ENCODE measurements around the gene CAMK2A. TPM values are rescaled to one million over a fixed set of nuclear protein-coding genes. Genes with fewer than 3 reads are reported as not detected.

The CAMK2A gene
- total RNA-seq, 1 experiment from 2014 or later: not detected

DNA sequence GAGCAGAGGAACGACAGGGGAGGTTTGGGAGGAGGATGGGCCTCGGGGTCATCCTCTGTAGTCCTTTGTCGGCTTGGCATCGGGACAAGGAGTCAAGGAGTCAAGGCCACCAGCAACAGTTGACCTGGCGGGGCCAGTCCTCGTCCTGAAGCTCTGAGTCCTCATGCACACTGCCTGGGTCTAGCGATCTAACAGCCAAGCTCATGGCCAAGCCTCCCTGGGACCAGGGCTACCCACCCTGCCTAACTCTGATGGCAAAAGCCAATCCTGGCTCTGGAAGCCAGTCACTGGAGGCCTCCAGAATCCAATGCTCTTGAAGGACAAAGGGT lies 49.8 kb downstream of the CAMK2A start:
- POLR2A ChIA-PET: no interaction called here

DNA sequence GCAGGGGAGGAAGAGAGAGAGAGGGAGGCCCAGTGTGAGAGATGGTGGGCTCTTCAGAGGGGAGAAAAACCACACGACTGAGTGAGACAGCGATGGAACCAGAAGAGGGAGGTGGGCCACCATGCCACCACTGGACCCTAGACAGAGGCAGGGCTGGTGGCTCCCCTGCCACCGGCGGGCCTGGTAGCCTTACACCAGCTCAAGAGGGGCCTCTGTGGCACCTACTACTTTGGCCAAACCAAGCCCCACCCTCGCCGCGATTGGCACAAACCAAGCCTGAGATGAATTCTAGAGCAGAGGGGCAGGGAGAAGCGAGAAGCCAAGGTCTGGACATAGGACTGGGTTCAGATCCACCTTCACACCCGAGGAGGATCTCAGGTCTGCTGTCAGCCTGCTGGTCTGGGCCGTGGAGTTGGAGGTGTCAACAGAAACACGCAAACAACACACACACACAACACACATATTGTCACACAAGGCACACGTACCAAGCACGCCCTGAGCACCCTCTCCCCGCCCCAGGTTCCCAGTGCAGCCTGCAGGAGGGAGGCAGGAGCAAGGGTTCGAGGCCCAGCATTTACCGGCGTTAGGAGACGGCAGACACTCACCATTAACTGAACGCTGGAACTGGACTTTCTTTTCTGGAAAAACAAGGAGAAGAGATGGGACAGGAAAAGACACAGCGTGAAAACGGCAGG lies 50.3 kb downstream of the CAMK2A start:
- intact Hi-C loops (cut with micrococcal nuclease; ENCODE audit: unreplicated experiment): no loop called here
- ChIA-PET POLR2A (no interaction called here), CTCF (no interaction called here)
- DNase-seq: no peak
- Histone ChIP-seq H3K4me1 (no peaks in the 10 kb centered on the region), H3K4me3 (ENCODE audit: low read depth, low read length) (no peak overlapping the region), H3K27me3 (replicated peaks; ENCODE audit: control insufficient read depth, insufficient read depth, low read length) (no peaks in the 10 kb centered on the region), H3K9me3 (no peaks in the 10 kb centered on the region), H3K36me3 (ENCODE audit: control insufficient read depth, insufficient read depth, low read length) (no peaks in the 10 kb centered on the region; the same call in 1 of the 2 replicates)
- BruUV-seq (replicated peaks): no TSS peak
- TF ChIP-seq CTCF (IDR thresholded peaks at IDR 0.05; ENCODE audit: insufficient read depth in 1 of 2, low read depth in 1 of 2, low read length in 1 of 2, severe bottlenecking in 1 of 2, unreplicated experiment in 1 of 2): no peak
- Mint-ChIP-seq H3K36me3 (ENCODE audit: insufficient read depth, unreplicated experiment) (no peaks in the 10 kb centered on the region), H3K9me3 (ENCODE audit: unreplicated experiment) (no peaks in the 10 kb centered on the region), H3K4me3 (ENCODE audit: unreplicated experiment) (no peak overlapping the region), H3K27me3 (ENCODE audit: insufficient read depth, unreplicated experiment) (no peaks in the 10 kb centered on the region), H3K4me1 (ENCODE audit: low read depth, unreplicated experiment) (no peaks in the 10 kb centered on the region), H3K27ac (ENCODE audit: unreplicated experiment) (no peak overlapping the region)

More for the DNA sequence above, 49.8 kb downstream of the CAMK2A start:
- no peak for TF ChIP-seq CTCF (IDR thresholded peaks at IDR 0.05; ENCODE audit: insufficient read depth in 1 of 2, low read depth in 1 of 2, low read length in 1 of 2, severe bottlenecking in 1 of 2, unreplicated experiment in 1 of 2)
- CTCF ChIA-PET: no interaction called here
- no peaks in the 10 kb centered on the region for H3K9me3 Mint-ChIP-seq (ENCODE audit: unreplicated experiment)
- no peaks in the 10 kb centered on the region for H3K4me1 Mint-ChIP-seq (ENCODE audit: low read depth, unreplicated experiment)
- no peaks in the 10 kb centered on the region for H3K9me3 ChIP-seq
- intact Hi-C loops (cut with micrococcal nuclease; ENCODE audit: unreplicated experiment): no loop called here
- H3K36me3 Mint-ChIP-seq (ENCODE audit: insufficient read depth, unreplicated experiment): no peaks in the 10 kb centered on the region
- H3K27ac Mint-ChIP-seq (ENCODE audit: unreplicated experiment): no peak overlapping the region
- no peak overlapping the region for H3K4me3 ChIP-seq (ENCODE audit: low read depth, low read length)
- DNase-seq: no peak
- no peaks in the 10 kb centered on the region for H3K4me1 ChIP-seq
- no peaks in the 10 kb centered on the region for H3K27me3 ChIP-seq (replicated peaks; ENCODE audit: control insufficient read depth, insufficient read depth, low read length)
- no peaks in the 10 kb centered on the region; the same call in 1 of the 2 replicates for H3K36me3 ChIP-seq (ENCODE audit: control insufficient read depth, insufficient read depth, low read length)
- H3K27me3 Mint-ChIP-seq (ENCODE audit: insufficient read depth, unreplicated experiment): no peaks in the 10 kb centered on the region
- no peak overlapping the region for H3K4me3 Mint-ChIP-seq (ENCODE audit: unreplicated experiment)
- no TSS peak for BruUV-seq (replicated peaks)

- no peak overlapping the region for H3K27ac Mint-ChIP-seq (ENCODE audit: unreplicated experiment)
- Histone ChIP-seq H3K27me3 (replicated peaks; ENCODE audit: control insufficient read depth, insufficient read depth, low read length) (no peaks in the 10 kb centered on the region), H3K4me3 (ENCODE audit: low read depth, low read length) (no peak overlapping the region), H3K4me1 (no peaks in the 10 kb centered on the region), H3K36me3 (ENCODE audit: control insufficient read depth, insufficient read depth, low read length) (no peaks in the 10 kb centered on the region; the same call in 1 of the 2 replicates), H3K9me3 (no peaks in the 10 kb centered on the region)
- H3K36me3 Mint-ChIP-seq (ENCODE audit: insufficient read depth, unreplicated experiment): no peaks in the 10 kb centered on the region
- CTCF ChIA-PET: no interaction called here
- no peak overlapping the region for H3K4me3 Mint-ChIP-seq (ENCODE audit: unreplicated experiment)
- intact Hi-C loops (cut with micrococcal nuclease; ENCODE audit: unreplicated experiment): no loop called here
- TF ChIP-seq CTCF (IDR thresholded peaks at IDR 0.05; ENCODE audit: insufficient read depth in 1 of 2, low read depth in 1 of 2, low read length in 1 of 2, severe bottlenecking in 1 of 2, unreplicated experiment in 1 of 2): no peak
- no peaks in the 10 kb centered on the region for H3K27me3 Mint-ChIP-seq (ENCODE audit: insufficient read depth, unreplicated experiment)
- no peak for DNase-seq
- no peaks in the 10 kb centered on the region for H3K4me1 Mint-ChIP-seq (ENCODE audit: low read depth, unreplicated experiment)
- no TSS peak for BruUV-seq (replicated peaks)
- POLR2A ChIA-PET: no interaction called here
- no peaks in the 10 kb centered on the region for H3K9me3 Mint-ChIP-seq (ENCODE audit: unreplicated experiment)
Measured at GRCh38 chr5:150238646-150239045, 50.9 kb downstream of the CAMK2A start.
